Thoracic aorta endothelial cell (primary cell): ENCODE results near the gene FAM13A. TPM values are rescaled to one million over a fixed set of nuclear protein-coding genes. Genes with fewer than 3 reads are reported as not detected.

Source experiments
- small RNA-seq: library from RNA; depleted of rRNA; stranded (forward); fragments of <200 nt; gene quantifications from one replicate; pipeline ENCODE3, GENCODE V24; 2012
- total RNA-seq: library from RNA; depleted of rRNA; stranded (reverse); fragments of >200 nt; gene quantifications from 2 replicates; pipeline ENCODE4 v1.2.3, GENCODE V29; 2012

The FAM13A gene
- 9.8 and 13.9 TPM in 2 replicates for total RNA-seq

GRCh38 chr4:89056953-89057398, at the start of gene FAM13A:
Gene FAM13A, minus strand, starts transcription at chr4:89057185. Its CDS starts 221 bp downstream, at chr4:89056964.

DNA sequence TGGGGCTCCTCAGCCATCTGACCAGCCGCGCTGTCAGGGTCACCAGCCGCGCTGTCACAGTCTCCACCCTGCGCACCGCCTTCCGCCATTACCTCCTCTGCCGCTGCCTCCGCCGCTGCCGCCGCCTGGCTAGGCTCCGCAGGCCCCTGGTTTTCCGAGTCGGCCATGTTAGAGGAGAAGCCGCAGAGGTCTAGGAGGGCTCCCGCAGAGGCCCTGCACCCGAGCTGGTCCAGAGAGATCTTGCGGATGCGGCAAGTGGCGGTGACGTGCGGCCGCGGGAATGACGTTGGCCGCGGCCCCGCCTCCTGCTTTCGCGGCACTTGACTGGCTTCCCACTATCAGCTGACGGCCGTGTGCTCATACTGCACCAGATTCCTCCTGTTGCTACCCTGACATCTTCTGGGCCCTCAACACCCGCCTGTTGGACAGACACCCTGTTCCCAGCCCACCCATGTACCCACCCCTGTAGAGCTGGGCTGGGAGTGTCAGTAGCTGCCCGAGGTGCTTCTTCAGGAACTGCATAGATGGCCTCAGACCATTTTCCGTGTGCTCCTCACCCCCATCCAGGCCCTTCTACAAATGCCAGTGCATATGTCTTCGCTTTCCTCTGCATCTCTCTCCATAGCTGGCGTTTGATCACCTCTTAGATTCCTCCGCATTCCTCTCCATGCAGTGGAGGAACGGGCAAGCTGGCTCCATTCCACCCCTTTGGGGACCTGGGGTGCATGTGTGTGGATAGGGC, 359.2 kb downstream of the FAM13A start, which contains the start of gene NAP1L5:
NAP1L5 (minus strand) TSS at position 242 of the 742 bp plus-strand sequence; CDS start at position 167, 75 bp downstream.

Small RNAs within 50 kb of the gene (small RNA-seq; reads per million reads assigned to genes)
- not detected for gene RF02115
- gene RNU6-33P = 1.1 reads per million, percentile 24 among the genes with 10 or more reads in this experiment

Other genes starting within 250 kb of the FAM13A start
- 4.9 and 5.9 TPM in 2 replicates for gene TIGD2, start 54.3 kb upstream of the FAM13A start, total RNA-seq